Activated CD4-positive, alpha-beta memory T cell treated with anti-CD3 and anti-CD28 coated beads, Interleukin-2, amount 10 ng/mL, durations not matched to agents 7 days and 5 days (primary cell): ENCODE results near the gene IRX1. TPM values are rescaled to one million over a fixed set of nuclear protein-coding genes. Genes with fewer than 3 reads are reported as not detected.

ENCODE experiments used
- CTCF ChIA-PET: fragments of 350-600 bp; sonication (Branson Sonifier 250); formaldehyde crosslinking; loops from one replicate; lab custom pipeline; 2021; ENCODE audit warnings: antibody characterized with exemption, inconsistent platforms; lab: Charles Lee
- POLR2A ChIA-PET: fragments of 350-600 bp; sonication (Branson Sonifier 250); formaldehyde crosslinking; loops from one replicate; lab custom pipeline; 2021; ENCODE audit warnings: antibody characterized with exemption; lab: Charles Lee
- DNase-seq: peaks from one replicate; pipeline ENCODE4 v3.0.0-alpha.2; 2020
- H3K27ac Mint-ChIP-seq: one replicate; pipeline ENCODE4 v1.8.0; 2021; ENCODE audit warnings: mild to moderate bottlenecking, mixed read lengths
- H3K27me3 Mint-ChIP-seq: one replicate; pipeline ENCODE4 v1.8.0; 2021; ENCODE audit warnings: mixed read lengths
- H3K36me3 Mint-ChIP-seq: one replicate; pipeline ENCODE4 v1.8.0; 2021; ENCODE audit warnings: low read depth, mixed read lengths
- H3K4me1 Mint-ChIP-seq: one replicate; pipeline ENCODE4 v1.8.0; 2021; ENCODE audit warnings: mixed read lengths
- H3K4me3 Mint-ChIP-seq: one replicate; pipeline ENCODE4 v1.8.0; 2021; ENCODE audit warnings: mild to moderate bottlenecking, mixed read lengths
- H3K9me3 Mint-ChIP-seq: one replicate; pipeline ENCODE4 v1.8.0; 2021; ENCODE audit warnings: mixed read lengths
- total RNA-seq, 2 experiments: library from RNA; stranded (reverse); gene quantifications; one replicate each; pipeline ENCODE4 v1.2.3, GENCODE V29; 2021

IRX1 gene
- total RNA-seq, 2 experiments from 2014 or later, result not detected

- CTCF ChIA-PET, result no interaction called here
Measured at GRCh38 chr5:3596857-3597166, 1.2 kb downstream of the IRX1 start.

DNA sequence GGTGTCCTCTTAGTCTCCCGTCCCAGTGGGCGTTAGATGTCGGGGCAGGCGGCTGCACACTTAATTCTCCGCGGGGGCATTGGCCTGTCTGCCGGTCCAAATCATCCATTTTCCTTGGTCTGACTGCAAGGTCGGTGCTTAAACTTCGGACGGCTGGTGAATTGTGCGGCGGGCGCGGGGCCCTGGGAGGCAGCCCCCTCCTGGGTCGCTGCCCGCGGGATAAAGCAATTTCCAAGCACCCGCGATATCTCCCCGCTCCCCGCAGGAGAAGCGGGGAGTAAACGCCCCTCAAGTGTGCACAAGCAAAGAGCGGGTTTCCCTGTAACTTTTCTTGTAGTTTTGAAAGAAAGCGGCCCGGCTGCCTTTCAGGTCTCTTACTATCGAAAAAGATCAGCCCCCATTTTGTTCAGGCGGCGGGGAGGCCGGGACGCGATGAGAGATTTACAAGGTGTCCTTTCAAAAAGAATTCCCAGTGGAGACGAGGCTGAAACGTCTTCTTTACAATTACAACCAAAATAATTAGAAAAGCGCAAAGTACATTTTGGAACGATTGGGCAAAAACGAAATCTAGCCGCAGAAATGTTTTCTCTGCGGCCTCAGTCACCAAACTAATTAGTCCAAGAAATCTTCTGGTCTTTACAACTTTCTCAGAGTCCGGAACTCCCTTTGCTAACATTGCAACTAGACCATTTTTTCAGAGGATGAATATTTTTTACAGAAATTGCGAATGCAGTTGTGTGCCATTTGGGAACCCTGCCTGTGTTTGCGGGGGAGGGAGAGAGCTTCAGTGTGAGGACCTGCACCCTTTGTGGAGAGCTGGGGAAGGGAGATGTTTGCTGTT, 1.8 kb downstream of the IRX1 start:
- Mint-ChIP-seq H3K9me3 (peaks cover 3% of the 10 kb centered on the region), H3K4me1 (no peaks in the 10 kb centered on the region), H3K4me3 (no peak overlapping the region), H3K36me3 (peaks cover 17% of the 10 kb centered on the region), H3K27me3 (peaks cover 55% of the 10 kb centered on the region), H3K27ac (no peak overlapping the region)
- no peak for DNase-seq
- CTCF ChIA-PET, result no interaction called here
- POLR2A ChIA-PET, result no interaction called here

More at GRCh38 chr5:3596857-3597166, 1.2 kb downstream of the IRX1 start:
- Mint-ChIP-seq H3K27me3 (peaks cover 53% of the 10 kb centered on the region), H3K4me3 (no peak overlapping the region), H3K4me1 (no peaks in the 10 kb centered on the region), H3K27ac (no peak overlapping the region), H3K9me3 (peaks cover 3% of the 10 kb centered on the region), H3K36me3 (peaks cover 16% of the 10 kb centered on the region)
- DNase-seq, result no peak
- POLR2A ChIA-PET, result no interaction called here

DNA sequence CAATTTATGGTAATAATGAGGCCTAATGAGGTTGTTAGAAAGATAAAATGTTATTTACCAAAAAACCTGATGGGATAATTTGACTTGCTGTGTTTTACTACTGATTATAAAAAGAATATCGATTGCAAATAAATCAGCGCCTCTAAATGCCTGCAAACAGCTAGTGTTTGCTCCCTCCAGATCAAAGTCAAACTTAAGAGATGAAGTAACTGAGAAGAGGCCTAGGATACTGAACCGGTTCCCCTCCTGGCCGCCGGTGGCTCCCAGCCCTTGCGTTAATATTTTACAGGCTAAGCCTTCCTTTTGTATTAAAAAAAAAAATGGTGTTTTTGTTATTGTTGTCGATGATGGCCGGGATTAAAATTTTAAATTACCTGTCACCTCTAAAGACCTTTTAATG, 2.6 kb downstream of the IRX1 start:
- Mint-ChIP-seq H3K27ac (no peak overlapping the region), H3K9me3 (peaks cover 3% of the 10 kb centered on the region), H3K27me3 (peaks cover 55% of the 10 kb centered on the region), H3K36me3 (peaks cover 17% of the 10 kb centered on the region), H3K4me3 (no peak overlapping the region), H3K4me1 (no peaks in the 10 kb centered on the region)
- ChIA-PET CTCF (no interaction called here), POLR2A (no interaction called here)
- no peak for DNase-seq

DNA sequence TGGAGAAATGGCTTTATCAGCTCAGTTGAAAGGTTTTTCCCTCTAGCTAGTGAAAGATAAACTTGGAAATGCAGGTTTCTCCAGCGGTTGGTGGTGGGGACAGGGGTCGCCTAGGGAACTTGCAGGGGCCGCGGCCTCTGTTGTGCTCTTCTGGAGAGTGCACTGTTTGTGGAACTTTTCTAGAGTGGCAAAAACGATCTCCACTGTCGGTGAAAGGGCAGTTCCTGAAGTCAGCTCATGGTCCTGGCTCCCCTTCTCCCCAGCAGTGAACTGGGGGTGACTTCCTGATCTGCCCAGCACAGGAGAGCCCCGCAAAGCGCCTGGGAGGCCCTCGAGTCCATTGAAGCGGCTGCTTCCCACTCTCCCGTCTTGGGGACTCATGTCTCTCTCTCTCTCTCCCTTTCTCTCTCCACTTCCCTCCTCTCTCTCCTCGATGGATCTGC, 3.2 kb downstream of the IRX1 start:
- POLR2A ChIA-PET, result no interaction called here
- Mint-ChIP-seq H3K4me1 (no peaks in the 10 kb centered on the region), H3K27ac (no peak overlapping the region), H3K27me3 (peaks cover 57% of the 10 kb centered on the region), H3K9me3 (peaks cover 3% of the 10 kb centered on the region), H3K4me3 (no peak overlapping the region), H3K36me3 (peaks cover 17% of the 10 kb centered on the region)
- CTCF ChIA-PET, result no interaction called here
- no peak for DNase-seq

- ChIA-PET POLR2A (no interaction called here), CTCF (no interaction called here)
- Mint-ChIP-seq H3K27ac (no peak overlapping the region), H3K4me1 (no peaks in the 10 kb centered on the region), H3K9me3 (peaks cover 3% of the 10 kb centered on the region), H3K36me3 (peaks cover 17% of the 10 kb centered on the region), H3K27me3 (peaks cover 53% of the 10 kb centered on the region), H3K4me3 (no peak overlapping the region)
- DNase-seq, result no peak
Measured at GRCh38 chr5:3599226-3600105, 3.8 kb downstream of the IRX1 start.

GRCh38 chr5:3600106-3601060, 4.8 kb downstream of the IRX1 start:
- H3K27ac Mint-ChIP-seq, result no peak overlapping the region
- no peaks in the 10 kb centered on the region for H3K4me1 Mint-ChIP-seq
- H3K27me3 Mint-ChIP-seq, result peaks cover 55% of the 10 kb centered on the region
- H3K4me3 Mint-ChIP-seq, result no peak overlapping the region
- H3K36me3 Mint-ChIP-seq, result peaks cover 17% of the 10 kb centered on the region
- CTCF ChIA-PET, result no interaction called here
- peaks cover 3% of the 10 kb centered on the region for H3K9me3 Mint-ChIP-seq
- POLR2A ChIA-PET, result no interaction called here
- no peak for DNase-seq

DNA sequence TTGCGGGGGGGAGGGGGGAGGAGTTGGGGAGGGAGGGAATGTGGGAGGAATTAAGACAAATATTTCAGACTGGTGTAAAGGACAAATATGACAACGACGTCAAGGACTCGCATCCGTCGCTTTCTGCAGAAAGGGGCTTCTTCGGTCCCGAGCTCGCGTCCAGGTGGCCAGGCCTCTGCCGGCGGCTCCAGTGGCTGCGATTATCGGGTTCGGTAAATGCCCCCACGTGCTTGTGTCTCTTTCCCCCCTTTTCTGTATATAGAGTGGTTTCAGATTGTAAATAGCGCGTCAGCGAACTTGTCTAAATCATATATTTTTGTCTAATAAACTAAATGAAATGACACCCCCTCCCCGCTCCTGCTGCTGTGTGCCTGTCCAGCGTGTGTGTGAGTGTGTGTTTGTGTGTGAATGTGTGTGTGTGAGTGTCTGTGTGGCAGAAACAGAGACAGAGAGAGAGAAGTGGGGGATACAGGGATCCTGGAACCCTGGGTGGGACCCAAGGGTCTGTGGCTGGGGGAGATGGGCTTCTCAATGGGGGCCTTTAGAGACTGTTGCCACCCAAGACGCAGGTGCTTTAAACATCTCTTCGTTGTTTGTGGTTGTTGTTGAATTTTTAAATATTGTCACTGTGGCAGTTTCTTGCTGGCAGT, 5.6 kb downstream of the IRX1 start:
- DNase-seq, result no peak
- Mint-ChIP-seq H3K27me3 (peaks cover 58% of the 10 kb centered on the region), H3K9me3 (peaks cover 3% of the 10 kb centered on the region), H3K4me3 (no peak overlapping the region), H3K4me1 (no peaks in the 10 kb centered on the region), H3K27ac (no peak overlapping the region), H3K36me3 (peaks cover 17% of the 10 kb centered on the region)
- ChIA-PET POLR2A (no interaction called here), CTCF (no interaction called here)

DNA sequence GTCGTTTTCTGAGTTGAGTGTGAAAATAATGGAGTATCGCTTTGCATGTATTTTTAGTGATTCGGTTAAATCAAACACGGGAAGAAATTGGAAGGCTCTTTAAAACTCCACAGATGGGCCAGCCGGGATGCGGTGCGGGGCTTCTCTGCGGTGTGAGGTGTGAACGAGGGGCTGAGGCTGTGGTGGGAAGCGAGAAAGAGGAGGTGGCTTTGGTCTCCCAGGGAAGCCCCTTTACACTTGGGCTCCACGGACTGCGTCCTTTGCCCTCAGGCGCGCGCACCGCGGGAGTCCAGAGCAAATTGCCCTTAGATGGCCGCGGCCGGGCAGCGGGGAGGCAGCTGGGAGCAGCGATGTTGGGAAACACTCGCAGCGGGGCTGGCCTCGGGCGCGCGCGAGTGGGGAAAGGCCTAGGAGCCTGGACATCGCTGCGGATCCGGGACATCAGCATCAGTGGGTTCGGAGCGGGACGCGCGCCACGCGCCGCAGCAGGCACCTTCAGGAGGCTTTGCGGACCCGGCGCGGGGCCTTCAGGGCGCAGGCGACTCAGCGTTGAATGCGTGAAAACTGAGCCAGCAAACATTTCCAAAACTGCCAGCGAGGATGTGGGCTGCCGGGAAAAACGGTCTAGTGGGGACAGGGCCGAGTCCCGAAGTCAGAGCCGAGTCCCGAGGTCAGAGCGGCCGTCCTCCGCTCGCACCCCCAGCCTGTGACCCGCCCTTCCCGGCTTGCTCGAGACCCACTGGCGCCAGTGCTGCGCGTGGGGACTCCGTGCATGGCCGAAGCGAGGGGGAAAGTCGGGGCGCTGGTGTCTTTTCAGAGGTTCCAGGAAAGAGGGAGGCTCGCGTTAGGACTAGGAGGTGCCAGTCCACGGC, 6.5 kb downstream of the IRX1 start:
- H3K36me3 Mint-ChIP-seq, result peaks cover 12% of the 10 kb centered on the region
- no peak overlapping the region for H3K4me3 Mint-ChIP-seq
- CTCF ChIA-PET, result no interaction called here
- H3K9me3 Mint-ChIP-seq, result peaks cover 3% of the 10 kb centered on the region
- no peaks in the 10 kb centered on the region for H3K4me1 Mint-ChIP-seq
- H3K27ac Mint-ChIP-seq, result no peak overlapping the region
- POLR2A ChIA-PET, result no interaction called here
- DNase-seq, result no peak
- H3K27me3 Mint-ChIP-seq, result peaks cover 56% of the 10 kb centered on the region

DNA sequence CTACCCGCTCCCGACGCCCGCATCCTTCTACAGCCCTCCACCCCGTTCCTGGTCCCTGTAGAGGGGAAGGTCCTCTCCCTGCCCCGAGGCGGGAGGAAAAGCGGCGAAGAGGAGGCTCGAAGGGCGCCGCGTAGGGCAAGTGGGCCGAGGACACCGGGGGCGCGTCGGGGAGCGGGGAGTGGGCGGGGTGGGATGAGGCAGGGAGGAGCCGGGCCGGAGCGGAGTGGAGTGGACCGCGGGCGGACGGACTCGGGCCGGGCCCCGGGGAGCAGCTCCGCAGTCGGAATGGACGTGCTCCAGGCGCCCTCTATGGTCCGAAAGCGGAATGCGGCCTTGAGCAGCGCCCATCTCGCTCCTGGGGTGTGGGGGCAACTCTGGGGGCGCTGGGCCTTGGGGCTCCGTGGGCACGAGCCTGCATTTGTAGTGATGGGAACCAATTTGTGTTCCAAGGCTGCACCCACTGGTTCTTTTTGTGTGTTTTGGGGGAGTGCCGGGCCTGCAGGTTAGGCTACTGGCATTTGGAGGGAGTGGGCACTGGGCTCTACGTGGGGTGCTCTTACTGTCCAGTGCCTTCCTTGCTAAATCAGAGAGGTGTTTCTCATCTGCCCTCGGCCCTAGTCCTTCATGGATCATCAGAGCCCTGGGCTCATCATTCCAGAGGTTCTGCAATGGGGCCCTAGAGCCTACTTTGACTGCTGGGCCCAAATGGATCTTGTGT, 7.3 kb downstream of the IRX1 start:
- CTCF ChIA-PET, result no interaction called here
- no peak for DNase-seq
- Mint-ChIP-seq H3K36me3 (peaks cover 12% of the 10 kb centered on the region), H3K27ac (no peak overlapping the region), H3K4me1 (no peaks in the 10 kb centered on the region), H3K27me3 (peaks cover 50% of the 10 kb centered on the region), H3K4me3 (no peak overlapping the region), H3K9me3 (peaks cover 3% of the 10 kb centered on the region)
- POLR2A ChIA-PET, result no interaction called here

GRCh38 chr5:3604501-3604900, 8.9 kb downstream of the IRX1 start:
- CTCF ChIA-PET, result no interaction called here
- Mint-ChIP-seq H3K9me3 (no peaks in the 10 kb centered on the region), H3K27me3 (peaks cover 36% of the 10 kb centered on the region), H3K27ac (no peak overlapping the region), H3K36me3 (peaks cover 8% of the 10 kb centered on the region), H3K4me3 (no peak overlapping the region), H3K4me1 (no peaks in the 10 kb centered on the region)
- DNase-seq, result no peak
- POLR2A ChIA-PET, result no interaction called here

GRCh38 chr5:3605298-3606010, 9.8 kb downstream of the IRX1 start:
- no peaks in the 10 kb centered on the region for H3K4me1 Mint-ChIP-seq
- H3K9me3 Mint-ChIP-seq, result no peaks in the 10 kb centered on the region
- POLR2A ChIA-PET, result no interaction called here
- peaks cover 36% of the 10 kb centered on the region for H3K27me3 Mint-ChIP-seq
- no peak overlapping the region for H3K4me3 Mint-ChIP-seq
- DNase-seq, result no peak
- H3K27ac Mint-ChIP-seq, result no peak overlapping the region
- CTCF ChIA-PET, result no interaction called here
- peaks cover 8% of the 10 kb centered on the region for H3K36me3 Mint-ChIP-seq
